HEK293 (cell line): Measurements from ENCODE around the gene HSBP1.

Experiments
- CTCF ChIA-PET: fragments of 350-600 bp; formaldehyde crosslinking; extraction: SDS; loops from one replicate; lab custom pipeline; 2021; ENCODE audit warnings: antibody characterized with exemption; lab: Yijun Ruan, JAX
- POLR2A ChIA-PET: fragments of 300-600 bp; formaldehyde crosslinking; extraction: SDS; loops from one replicate; lab custom pipeline; 2020; ENCODE audit warnings: antibody characterized with exemption, inconsistent platforms; lab: Yijun Ruan, JAX
- H3K27ac ChIP-seq: fragments of 200-500 bp; sonication (Bioruptor generic); 2 replicates; pipeline ENCODE4 v1.5.1; 2014; ENCODE audit warnings: low read depth, low read length, control low read depth, inconsistent platforms; ENCODE audit errors: extremely low read depth
- H3K36me3 ChIP-seq, 2 experiments: fragments of 200-500 bp in 1 of 2; sonication (Bioruptor generic) in 1 of 2; 1 replicate in 1 of 2; 2 replicates in 1 of 2; pipeline ENCODE4 v1.5.1; 2014 to 2017; ENCODE audit warnings: inconsistent platforms in 2 of 2, low read length in 2 of 2; ENCODE audit not compliant: control insufficient read depth in 2 of 2, insufficient read depth in 1 of 2
- H3K4me1 ChIP-seq: fragments of 200-500 bp; sonication (Bioruptor generic); 2 replicates; pipeline ENCODE4 v1.5.1; 2014; ENCODE audit warnings: mild to moderate bottlenecking, low read length, inconsistent platforms; ENCODE audit not compliant: control insufficient read depth, insufficient read depth
- H3K4me3 ChIP-seq: 2 replicates; pipeline ENCODE4 v1.5.1; 2011; ENCODE audit warnings: low read depth, mild to moderate bottlenecking, control low read depth, low read length, moderate library complexity
- H3K9me3 ChIP-seq: fragments of 200-500 bp; sonication (Bioruptor generic); 2 replicates; pipeline ENCODE4 v1.5.1; 2014; ENCODE audit warnings: low read depth, low read length, inconsistent platforms; ENCODE audit not compliant: control insufficient read depth, insufficient read depth
- BCL11A ChIP-seq: fragments of 450-650 bp; formaldehyde crosslinking; IDR thresholded peaks from 2 replicates; pipeline ENCODE4 v1.5.1; 2016; ENCODE audit warnings: low read depth, missing biosample characterization, missing genetic modification characterization
- BCL11B ChIP-seq: fragments of 450-650 bp; formaldehyde crosslinking; IDR thresholded peaks from 2 replicates; pipeline ENCODE4 v1.5.1; 2016; ENCODE audit warnings: low read depth, missing biosample characterization, missing genetic modification characterization
- HOXA7 ChIP-seq: sonication (generic); formaldehyde crosslinking; IDR thresholded peaks from 2 replicates; pipeline ENCODE4 v1.8.1; 2022; ENCODE audit warnings: missing genetic modification reagents, borderline replicate concordance
- IKZF3 ChIP-seq: fragments of 450-650 bp; IDR thresholded peaks from 2 replicates; pipeline ENCODE4 v1.5.0; 2018; ENCODE audit warnings: missing biosample characterization, mild to moderate bottlenecking, missing genetic modification characterization, moderate library complexity
- KLF8 ChIP-seq: fragments of 450-650 bp; formaldehyde crosslinking; IDR thresholded peaks from 2 replicates; pipeline ENCODE4 v1.5.1; 2016; ENCODE audit warnings: missing biosample characterization, missing genetic modification characterization
- REPIN1 ChIP-seq: fragments of 450-650 bp; formaldehyde crosslinking; IDR thresholded peaks from 2 replicates; pipeline ENCODE4 v1.5.1; 2017; ENCODE audit warnings: missing biosample characterization, missing genetic modification characterization, low read depth
- SALL2 ChIP-seq: fragments of 450-650 bp; formaldehyde crosslinking; IDR thresholded peaks from 2 replicates; pipeline ENCODE4 v1.5.0; 2017; ENCODE audit warnings: missing biosample characterization, mild to moderate bottlenecking, missing genetic modification characterization, borderline replicate concordance
- SCRT2 ChIP-seq: fragments of 450-650 bp; formaldehyde crosslinking; IDR thresholded peaks from 2 replicates; pipeline ENCODE4 v1.5.1; 2016; ENCODE audit warnings: missing biosample characterization, missing genetic modification characterization
- ZNF138 ChIP-seq: fragments of 450-650 bp; formaldehyde crosslinking; IDR thresholded peaks from 2 replicates; pipeline ENCODE4 v1.5.1; 2016; ENCODE audit warnings: missing biosample characterization, missing genetic modification characterization, borderline replicate concordance
- ZNF146 ChIP-seq: fragments of 450-650 bp; formaldehyde crosslinking; IDR thresholded peaks from 2 replicates; pipeline ENCODE4 v1.5.1; 2016; ENCODE audit warnings: missing biosample characterization, missing genetic modification characterization
- ZNF184 ChIP-seq: fragments of 450-650 bp; IDR thresholded peaks from 2 replicates; pipeline ENCODE4 v1.5.1; 2018; ENCODE audit warnings: missing biosample characterization, mild to moderate bottlenecking, missing genetic modification characterization
- ZNF610 ChIP-seq: fragments of 450-650 bp; formaldehyde crosslinking; IDR thresholded peaks from 2 replicates; pipeline ENCODE4 v1.5.1; 2016; ENCODE audit warnings: missing biosample characterization, missing genetic modification characterization, borderline replicate concordance
- ZNF623 ChIP-seq: fragments of 450-650 bp; formaldehyde crosslinking; IDR thresholded peaks from 2 replicates; pipeline ENCODE4 v1.5.1; 2016; ENCODE audit warnings: missing biosample characterization, missing genetic modification characterization
- ZNF664 ChIP-seq: fragments of 450-650 bp; formaldehyde crosslinking; IDR thresholded peaks from 2 replicates; pipeline ENCODE4 v1.5.1; 2016; ENCODE audit warnings: missing biosample characterization, missing genetic modification characterization
- ZNF747 ChIP-seq: fragments of 450-650 bp; formaldehyde crosslinking; IDR thresholded peaks from 2 replicates; pipeline ENCODE4 v1.5.1; 2016; ENCODE audit warnings: missing biosample characterization, missing genetic modification characterization
- ZNF76 ChIP-seq: fragments of 450-650 bp; formaldehyde crosslinking; IDR thresholded peaks from 2 replicates; pipeline ENCODE4; 2016; ENCODE audit warnings: low read depth, missing biosample characterization, missing genetic modification characterization, borderline replicate concordance
- ZNF776 ChIP-seq: fragments of 450-650 bp; formaldehyde crosslinking; IDR thresholded peaks from 2 replicates; pipeline ENCODE4 v1.5.0; 2017; ENCODE audit warnings: missing biosample characterization, missing genetic modification characterization, borderline replicate concordance
- ZNF792 ChIP-seq: fragments of 450-650 bp; formaldehyde crosslinking; IDR thresholded peaks from 2 replicates; pipeline ENCODE4 v1.5.1; 2016; ENCODE audit warnings: missing biosample characterization, missing genetic modification characterization
- ZSCAN30 ChIP-seq: fragments of 450-650 bp; IDR thresholded peaks from 2 replicates; pipeline ENCODE4 v1.5.1; 2018; ENCODE audit warnings: missing biosample characterization, mild to moderate bottlenecking, missing genetic modification characterization, moderate library complexity
- ZXDB ChIP-seq: fragments of 450-650 bp; formaldehyde crosslinking; IDR thresholded peaks from 2 replicates; pipeline ENCODE4 v1.5.1; 2016; ENCODE audit warnings: missing biosample characterization, missing genetic modification characterization
- TF ChIP-seq, protein P1 (sequence below): fragments of 450-650 bp; formaldehyde crosslinking; IDR thresholded peaks from 2 replicates; pipeline ENCODE4 v1.5.1; 2016; ENCODE audit warnings: missing biosample characterization, missing genetic modification characterization, borderline replicate concordance
- TF ChIP-seq, protein P2 (sequence below): fragments of 450-650 bp; formaldehyde crosslinking; IDR thresholded peaks from 2 replicates; pipeline ENCODE4 v1.5.1; 2017; ENCODE audit warnings: missing biosample characterization, missing genetic modification characterization
- TF ChIP-seq, protein P3 (sequence below): fragments of 450-650 bp; formaldehyde crosslinking; IDR thresholded peaks from 2 replicates; pipeline ENCODE4 v1.5.1; 2016; ENCODE audit warnings: missing biosample characterization, missing genetic modification characterization

The HSBP1 gene

DNA sequence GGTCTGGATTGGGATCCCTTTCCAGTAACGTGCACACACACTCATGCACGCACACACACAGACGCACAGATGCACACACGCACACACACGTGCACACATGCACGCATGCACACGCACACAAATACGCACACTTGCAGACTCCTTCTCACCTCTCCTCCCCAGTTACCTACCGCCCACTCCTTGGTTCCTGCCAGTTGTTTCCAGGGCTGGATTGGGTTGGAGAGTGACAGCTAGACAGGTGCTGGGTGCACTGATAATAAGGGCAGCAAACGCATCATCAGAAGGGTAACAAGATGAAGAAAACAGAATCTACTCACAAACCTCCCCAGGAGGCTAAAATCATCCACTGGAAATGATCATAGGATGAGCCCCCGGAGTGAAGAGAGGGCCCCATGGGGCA lies 45.0 kb downstream of the HSBP1 start (continued):
- TF ChIP-seq ZSCAN30 (tag by site-specific recombination) (no peak), ZNF792 (tag by site-specific recombination) (no peak), REPIN1 (no peak)
- TF ChIP-seq, protein P1, sequence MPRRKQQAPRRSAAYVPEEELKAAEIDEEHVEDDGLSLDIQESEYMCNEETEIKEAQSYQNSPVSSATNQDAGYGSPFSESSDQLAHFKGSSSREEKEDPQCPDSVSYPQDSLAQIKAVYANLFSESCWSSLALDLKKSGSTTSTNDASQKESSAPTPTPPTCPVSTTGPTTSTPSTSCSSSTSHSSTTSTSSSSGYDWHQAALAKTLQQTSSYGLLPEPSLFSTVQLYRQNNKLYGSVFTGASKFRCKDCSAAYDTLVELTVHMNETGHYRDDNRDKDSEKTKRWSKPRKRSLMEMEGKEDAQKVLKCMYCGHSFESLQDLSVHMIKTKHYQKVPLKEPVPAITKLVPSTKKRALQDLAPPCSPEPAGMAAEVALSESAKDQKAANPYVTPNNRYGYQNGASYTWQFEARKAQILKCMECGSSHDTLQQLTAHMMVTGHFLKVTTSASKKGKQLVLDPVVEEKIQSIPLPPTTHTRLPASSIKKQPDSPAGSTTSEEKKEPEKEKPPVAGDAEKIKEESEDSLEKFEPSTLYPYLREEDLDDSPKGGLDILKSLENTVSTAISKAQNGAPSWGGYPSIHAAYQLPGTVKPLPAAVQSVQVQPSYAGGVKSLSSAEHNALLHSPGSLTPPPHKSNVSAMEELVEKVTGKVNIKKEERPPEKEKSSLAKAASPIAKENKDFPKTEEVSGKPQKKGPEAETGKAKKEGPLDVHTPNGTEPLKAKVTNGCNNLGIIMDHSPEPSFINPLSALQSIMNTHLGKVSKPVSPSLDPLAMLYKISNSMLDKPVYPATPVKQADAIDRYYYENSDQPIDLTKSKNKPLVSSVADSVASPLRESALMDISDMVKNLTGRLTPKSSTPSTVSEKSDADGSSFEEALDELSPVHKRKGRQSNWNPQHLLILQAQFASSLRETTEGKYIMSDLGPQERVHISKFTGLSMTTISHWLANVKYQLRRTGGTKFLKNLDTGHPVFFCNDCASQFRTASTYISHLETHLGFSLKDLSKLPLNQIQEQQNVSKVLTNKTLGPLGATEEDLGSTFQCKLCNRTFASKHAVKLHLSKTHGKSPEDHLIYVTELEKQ (tag by site-specific recombination): no peak
- TF ChIP-seq, all 188 proteins: peak for 0

DNA sequence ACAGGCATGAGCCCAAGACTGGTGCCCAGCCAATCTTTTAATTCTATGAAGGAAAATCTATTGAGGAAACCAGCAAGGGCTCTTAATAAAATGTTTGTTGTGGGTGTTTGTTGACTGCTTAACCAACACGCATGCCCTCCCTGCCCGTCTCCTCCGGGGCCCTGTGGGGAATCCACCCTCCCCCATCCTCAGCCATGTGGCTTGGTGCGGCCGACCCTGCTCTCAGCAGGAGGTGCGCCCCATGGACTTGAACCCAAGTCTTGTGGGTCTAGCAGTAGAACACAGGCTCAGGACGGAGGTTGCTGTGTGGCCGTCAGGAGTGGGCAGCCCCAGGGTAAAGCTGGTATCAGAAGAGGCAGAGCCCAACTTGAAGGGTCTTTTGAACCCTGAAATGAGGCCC lies 46.1 kb downstream of the HSBP1 start:
- H3K36me3 ChIP-seq: no peaks in the 10 kb centered on the region
- CTCF ChIA-PET: interaction anchor here (0.5 kb wide), 1 partner anchor 339 kb away, joined by 3 read pairs; no protein-coding TSS in a partner anchor
- POLR2A ChIA-PET: no interaction called here
- no peaks in the 10 kb centered on the region for H3K4me1 ChIP-seq
- H3K27ac ChIP-seq: no peak overlapping the region
- H3K9me3 ChIP-seq: no peaks in the 10 kb centered on the region
- H3K4me3 ChIP-seq: no peak overlapping the region
- TF ChIP-seq BCL11A (no peak), ZNF76 (no peak), BCL11B (tag by site-specific recombination) (no peak), ZXDB (no peak), ZNF747 (tag by site-specific recombination) (no peak), ZNF146 (no peak), ZNF138 (tag by site-specific recombination) (no peak), ZNF184 (tag by site-specific recombination) (no peak), HOXA7 (CRISPR knock-in tag) (no peak), KLF8 (tag by site-specific recombination) (no peak), ZNF610 (no peak), ZNF664 (tag by site-specific recombination) (no peak), ZNF623 (no peak), IKZF3 (tag by site-specific recombination) (no peak), ZNF776 (tag by site-specific recombination) (no peak), SCRT2 (no peak), SALL2 (tag by site-specific recombination) (no peak)
- TF ChIP-seq, protein P2, sequence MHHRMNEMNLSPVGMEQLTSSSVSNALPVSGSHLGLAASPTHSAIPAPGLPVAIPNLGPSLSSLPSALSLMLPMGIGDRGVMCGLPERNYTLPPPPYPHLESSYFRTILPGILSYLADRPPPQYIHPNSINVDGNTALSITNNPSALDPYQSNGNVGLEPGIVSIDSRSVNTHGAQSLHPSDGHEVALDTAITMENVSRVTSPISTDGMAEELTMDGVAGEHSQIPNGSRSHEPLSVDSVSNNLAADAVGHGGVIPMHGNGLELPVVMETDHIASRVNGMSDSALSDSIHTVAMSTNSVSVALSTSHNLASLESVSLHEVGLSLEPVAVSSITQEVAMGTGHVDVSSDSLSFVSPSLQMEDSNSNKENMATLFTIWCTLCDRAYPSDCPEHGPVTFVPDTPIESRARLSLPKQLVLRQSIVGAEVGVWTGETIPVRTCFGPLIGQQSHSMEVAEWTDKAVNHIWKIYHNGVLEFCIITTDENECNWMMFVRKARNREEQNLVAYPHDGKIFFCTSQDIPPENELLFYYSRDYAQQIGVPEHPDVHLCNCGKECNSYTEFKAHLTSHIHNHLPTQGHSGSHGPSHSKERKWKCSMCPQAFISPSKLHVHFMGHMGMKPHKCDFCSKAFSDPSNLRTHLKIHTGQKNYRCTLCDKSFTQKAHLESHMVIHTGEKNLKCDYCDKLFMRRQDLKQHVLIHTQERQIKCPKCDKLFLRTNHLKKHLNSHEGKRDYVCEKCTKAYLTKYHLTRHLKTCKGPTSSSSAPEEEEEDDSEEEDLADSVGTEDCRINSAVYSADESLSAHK (tag by site-specific recombination): no peak
- TF ChIP-seq, protein P3, sequence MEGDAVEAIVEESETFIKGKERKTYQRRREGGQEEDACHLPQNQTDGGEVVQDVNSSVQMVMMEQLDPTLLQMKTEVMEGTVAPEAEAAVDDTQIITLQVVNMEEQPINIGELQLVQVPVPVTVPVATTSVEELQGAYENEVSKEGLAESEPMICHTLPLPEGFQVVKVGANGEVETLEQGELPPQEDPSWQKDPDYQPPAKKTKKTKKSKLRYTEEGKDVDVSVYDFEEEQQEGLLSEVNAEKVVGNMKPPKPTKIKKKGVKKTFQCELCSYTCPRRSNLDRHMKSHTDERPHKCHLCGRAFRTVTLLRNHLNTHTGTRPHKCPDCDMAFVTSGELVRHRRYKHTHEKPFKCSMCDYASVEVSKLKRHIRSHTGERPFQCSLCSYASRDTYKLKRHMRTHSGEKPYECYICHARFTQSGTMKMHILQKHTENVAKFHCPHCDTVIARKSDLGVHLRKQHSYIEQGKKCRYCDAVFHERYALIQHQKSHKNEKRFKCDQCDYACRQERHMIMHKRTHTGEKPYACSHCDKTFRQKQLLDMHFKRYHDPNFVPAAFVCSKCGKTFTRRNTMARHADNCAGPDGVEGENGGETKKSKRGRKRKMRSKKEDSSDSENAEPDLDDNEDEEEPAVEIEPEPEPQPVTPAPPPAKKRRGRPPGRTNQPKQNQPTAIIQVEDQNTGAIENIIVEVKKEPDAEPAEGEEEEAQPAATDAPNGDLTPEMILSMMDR: no peak
